ENCODE data around the gene CHP2.

CHP2 gene

GRCh38 chr16:23781176-23781575, 26.4 kb downstream of the CHP2 start:
- H2AK5ac ChIP-seq (ENCODE audit: low read length, severe bottlenecking): no peak overlapping the region
- H4K91ac ChIP-seq (ENCODE audit: low read length): no peak overlapping the region
- no peak for DNase-seq
- no peak overlapping the region for H2BK120ac ChIP-seq (ENCODE audit: low read depth, low read length)
- peaks cover 2% of the 10 kb centered on the region for H3K4me1 ChIP-seq (ENCODE audit: control insufficient read depth, insufficient read depth, low read depth, low read length)
- H3K9me3 ChIP-seq (ENCODE audit: control insufficient read depth, low read length): no peaks in the 10 kb centered on the region
- H2BK5ac ChIP-seq (ENCODE audit: low read depth, low read length, poor library complexity, severe bottlenecking): no peak overlapping the region
- H3K79me1 ChIP-seq (replicated peaks; ENCODE audit: low read length, poor library complexity, severe bottlenecking): no peaks in the 10 kb centered on the region
- H3K18ac ChIP-seq (ENCODE audit: low read depth in 1 of 2, low read length in 2 of 2): no peak overlapping the region
- H3K36me3 ChIP-seq (ENCODE audit: control insufficient read depth in 1 of 2, insufficient read depth in 2 of 2, low read depth in 1 of 2, low read length in 2 of 2): no peaks in the 10 kb centered on the region
- no peak overlapping the region for H3K4me3 ChIP-seq (ENCODE audit: insufficient read depth in 1 of 2, low read depth in 1 of 2, low read length in 2 of 2)
- no peak overlapping the region for H3K4ac ChIP-seq (ENCODE audit: low read depth in 1 of 2, low read length in 2 of 2)
- no peak overlapping the region for H3K14ac ChIP-seq (ENCODE audit: low read length in 2 of 2)
- H3K27me3 ChIP-seq (ENCODE audit: control insufficient read depth in 1 of 2, insufficient read depth in 1 of 2, low read length in 2 of 2): peaks cover 0 to 4% of the 10 kb centered on the region in 2 experiments
- H2AFZ ChIP-seq (ENCODE audit: low read depth, low read length): no peak overlapping the region
- no peak overlapping the region for H3K23ac ChIP-seq (ENCODE audit: low read length in 2 of 2)
- H4K8ac ChIP-seq (ENCODE audit: low read length): no peak overlapping the region
- no peak overlapping the region for H3K27ac ChIP-seq (ENCODE audit: low read length, poor library complexity, severe bottlenecking)
- H2BK12ac ChIP-seq (ENCODE audit: low read length in 2 of 2): no peak overlapping the region
- no peak overlapping the region for H2BK15ac ChIP-seq (ENCODE audit: low read depth, poor library complexity, severe bottlenecking)
- H3K4me2 ChIP-seq (ENCODE audit: low read length, poor library complexity, severe bottlenecking): no peak overlapping the region
- no peak overlapping the region for H3K9ac ChIP-seq (ENCODE audit: low read length)
- WGBS: no CpG with 5 or more reads among the region's 1 CpG

- Histone ChIP-seq H3K18ac (ENCODE audit: low read depth in 1 of 2, low read length in 2 of 2) (no peak overlapping the region), H3K4me2 (ENCODE audit: low read length, poor library complexity, severe bottlenecking) (no peak overlapping the region), H3K27me3 (ENCODE audit: control insufficient read depth in 1 of 2, insufficient read depth in 1 of 2, low read length in 2 of 2) (peaks cover 10 to 23% of the 10 kb centered on the region in 2 experiments), H2BK12ac (ENCODE audit: low read length in 2 of 2) (no peak overlapping the region), H3K4me1 (ENCODE audit: control insufficient read depth, insufficient read depth, low read depth, low read length) (peaks cover under 1% of the 10 kb centered on the region), H3K36me3 (ENCODE audit: control insufficient read depth in 1 of 2, insufficient read depth in 2 of 2, low read depth in 1 of 2, low read length in 2 of 2) (no peaks in the 10 kb centered on the region), H3K79me1 (replicated peaks; ENCODE audit: low read length, poor library complexity, severe bottlenecking) (no peaks in the 10 kb centered on the region), H2BK120ac (ENCODE audit: low read depth, low read length) (no peak overlapping the region), H3K9ac (ENCODE audit: low read length) (no peak overlapping the region), H4K8ac (ENCODE audit: low read length) (no peak overlapping the region), H2AFZ (ENCODE audit: low read depth, low read length) (no peak overlapping the region), H2AK5ac (ENCODE audit: low read length, severe bottlenecking) (no peak overlapping the region), H4K91ac (ENCODE audit: low read length) (no peak overlapping the region), H2BK5ac (ENCODE audit: low read depth, low read length, poor library complexity, severe bottlenecking) (no peak overlapping the region), H3K23ac (ENCODE audit: low read length in 2 of 2) (no peak overlapping the region), H3K4me3 (ENCODE audit: insufficient read depth in 1 of 2, low read depth in 1 of 2, low read length in 2 of 2) (no peak overlapping the region), H3K14ac (ENCODE audit: low read length in 2 of 2) (no peak overlapping the region), H3K9me3 (ENCODE audit: control insufficient read depth, low read length) (no peaks in the 10 kb centered on the region), H3K4ac (ENCODE audit: low read depth in 1 of 2, low read length in 2 of 2) (no peak overlapping the region), H3K27ac (ENCODE audit: low read length, poor library complexity, severe bottlenecking) (no peak overlapping the region), H2BK15ac (ENCODE audit: low read depth, poor library complexity, severe bottlenecking) (no peak overlapping the region)
- no peak for DNase-seq
- 75% methylated on average over 2 of the region's 4 CpGs for WGBS
Observed at GRCh38 chr16:23784811-23785447, 30.1 kb downstream of the CHP2 start.

- Histone ChIP-seq H3K4me3 (ENCODE audit: insufficient read depth in 1 of 2, low read depth in 1 of 2, low read length in 2 of 2) (no peak overlapping the region), H2BK12ac (ENCODE audit: low read length in 2 of 2) (no peak overlapping the region), H3K27me3 (ENCODE audit: control insufficient read depth in 1 of 2, insufficient read depth in 1 of 2, low read length in 2 of 2) (peaks cover 10 to 23% of the 10 kb centered on the region in 2 experiments), H3K4me1 (ENCODE audit: control insufficient read depth, insufficient read depth, low read depth, low read length) (no peaks in the 10 kb centered on the region), H2AFZ (ENCODE audit: low read depth, low read length) (no peak overlapping the region), H2BK120ac (ENCODE audit: low read depth, low read length) (no peak overlapping the region), H3K23ac (ENCODE audit: low read length in 2 of 2) (no peak overlapping the region), H2AK5ac (ENCODE audit: low read length, severe bottlenecking) (no peak overlapping the region), H3K4me2 (ENCODE audit: low read length, poor library complexity, severe bottlenecking) (no peak overlapping the region), H3K36me3 (ENCODE audit: control insufficient read depth in 1 of 2, insufficient read depth in 2 of 2, low read depth in 1 of 2, low read length in 2 of 2) (no peaks in the 10 kb centered on the region), H4K8ac (ENCODE audit: low read length) (no peak overlapping the region), H2BK5ac (ENCODE audit: low read depth, low read length, poor library complexity, severe bottlenecking) (no peak overlapping the region), H2BK15ac (ENCODE audit: low read depth, poor library complexity, severe bottlenecking) (no peak overlapping the region), H3K18ac (ENCODE audit: low read depth in 1 of 2, low read length in 2 of 2) (no peak overlapping the region), H4K91ac (ENCODE audit: low read length) (no peak overlapping the region), H3K9me3 (ENCODE audit: control insufficient read depth, low read length) (no peaks in the 10 kb centered on the region), H3K14ac (ENCODE audit: low read length in 2 of 2) (no peak overlapping the region), H3K4ac (ENCODE audit: low read depth in 1 of 2, low read length in 2 of 2) (no peak overlapping the region), H3K9ac (ENCODE audit: low read length) (no peak overlapping the region), H3K79me1 (replicated peaks; ENCODE audit: low read length, poor library complexity, severe bottlenecking) (no peaks in the 10 kb centered on the region), H3K27ac (ENCODE audit: low read length, poor library complexity, severe bottlenecking) (no peak overlapping the region)
- 84% methylated on average over 3 of the region's 4 CpGs for WGBS
- DNase-seq: no peak
Observed at GRCh38 chr16:23785842-23786241, 31.0 kb downstream of the CHP2 start.

- Histone ChIP-seq H2BK120ac (ENCODE audit: low read depth, low read length) (no peak overlapping the region), H3K27me3 (ENCODE audit: control insufficient read depth in 1 of 2, insufficient read depth in 1 of 2, low read length in 2 of 2) (peaks cover 10 to 26% of the 10 kb centered on the region in 2 experiments), H3K4me1 (ENCODE audit: control insufficient read depth, insufficient read depth, low read depth, low read length) (no peaks in the 10 kb centered on the region), H4K8ac (ENCODE audit: low read length) (no peak overlapping the region), H2AFZ (ENCODE audit: low read depth, low read length) (no peak overlapping the region), H3K4ac (ENCODE audit: low read depth in 1 of 2, low read length in 2 of 2) (no peak overlapping the region), H3K79me1 (replicated peaks; ENCODE audit: low read length, poor library complexity, severe bottlenecking) (no peaks in the 10 kb centered on the region), H3K9ac (ENCODE audit: low read length) (no peak overlapping the region), H2AK5ac (ENCODE audit: low read length, severe bottlenecking) (no peak overlapping the region), H3K18ac (ENCODE audit: low read depth in 1 of 2, low read length in 2 of 2) (no peak overlapping the region), H2BK15ac (ENCODE audit: low read depth, poor library complexity, severe bottlenecking) (no peak overlapping the region), H3K4me3 (ENCODE audit: insufficient read depth in 1 of 2, low read depth in 1 of 2, low read length in 2 of 2) (no peak overlapping the region), H3K23ac (ENCODE audit: low read length in 2 of 2) (no peak overlapping the region), H3K27ac (ENCODE audit: low read length, poor library complexity, severe bottlenecking) (no peak overlapping the region), H3K9me3 (ENCODE audit: control insufficient read depth, low read length) (no peaks in the 10 kb centered on the region), H3K4me2 (ENCODE audit: low read length, poor library complexity, severe bottlenecking) (no peak overlapping the region), H2BK5ac (ENCODE audit: low read depth, low read length, poor library complexity, severe bottlenecking) (no peak overlapping the region), H3K36me3 (ENCODE audit: control insufficient read depth in 1 of 2, insufficient read depth in 2 of 2, low read depth in 1 of 2, low read length in 2 of 2) (no peaks in the 10 kb centered on the region), H2BK12ac (ENCODE audit: low read length in 2 of 2) (no peak overlapping the region), H3K14ac (ENCODE audit: low read length in 2 of 2) (no peak overlapping the region), H4K91ac (ENCODE audit: low read length) (no peak overlapping the region)
- WGBS: 19% methylated on average over 5 of the region's 6 CpGs
- no peak for DNase-seq
Observed at GRCh38 chr16:23786964-23787561, 32.2 kb downstream of the CHP2 start.

Measured in mesenchymal stem cell (in vitro differentiated cells and primary cell).